GM12891 (cell line): ENCODE data around the gene ACYP1.

Source experiments
- POLR2A ChIP-seq: IDR thresholded peaks from 2 replicates; pipeline ENCODE4 v1.6.1; 2011; ENCODE audit warnings: low read depth, low read length, control low read depth
- POLR2AphosphoS5 ChIP-seq: IDR thresholded peaks from 2 replicates; pipeline ENCODE4 v1.6.1; 2011; ENCODE audit warnings: low read depth, low read length, control low read depth

- TF ChIP-seq POLR2A (no peak), POLR2AphosphoS5 (no peak)
Observed at GRCh38 chr14:75046899-75047298, 16.9 kb downstream of the ACYP1 start.
